Endothelial cell (in vitro differentiated cells): Measurements from ENCODE around the gene SEMA6C. TPM values are rescaled to one million over a fixed set of nuclear protein-coding genes. Genes with fewer than 3 reads are reported as not detected.
"Not testable (repeated sequence)": the region's sequence is repeated elsewhere in the genome, so short reads cannot be mapped to it uniquely, and the experiment has no call there.

Source experiments
- DNase-seq: peaks from one replicate; pipeline ENCODE4 v3.0.0; 2021; ENCODE audit warnings: low spot score
- H3K27ac Mint-ChIP-seq: one replicate; pipeline ENCODE4 v1.8.0; 2021; ENCODE audit warnings: mixed read lengths, inconsistent platforms; ENCODE audit not compliant: unreplicated experiment
- H3K27me3 Mint-ChIP-seq: one replicate; pipeline ENCODE4 v1.8.0; 2021; ENCODE audit warnings: mild to moderate bottlenecking, moderate library complexity, mixed read lengths, inconsistent platforms; ENCODE audit not compliant: unreplicated experiment
- H3K36me3 Mint-ChIP-seq: one replicate; pipeline ENCODE4 v1.8.0; 2021; ENCODE audit warnings: mild to moderate bottlenecking, low read depth, mixed read lengths, inconsistent platforms; ENCODE audit not compliant: unreplicated experiment
- H3K4me1 Mint-ChIP-seq: one replicate; pipeline ENCODE4 v1.8.0; 2021; ENCODE audit warnings: mild to moderate bottlenecking, mixed read lengths, inconsistent platforms; ENCODE audit not compliant: unreplicated experiment
- H3K4me3 Mint-ChIP-seq: one replicate; pipeline ENCODE4 v1.8.0; 2021; ENCODE audit warnings: mild to moderate bottlenecking, mixed read lengths, inconsistent platforms; ENCODE audit not compliant: unreplicated experiment
- H3K9me3 Mint-ChIP-seq: one replicate; pipeline ENCODE4 v1.8.0; 2021; ENCODE audit warnings: mixed read lengths, inconsistent platforms; ENCODE audit not compliant: unreplicated experiment
- CTCF ChIP-seq: fragments of 200-600 bp; sonication (generic); IDR thresholded peaks from one replicate; pipeline ENCODE4 v1.5.0; 2021; ENCODE audit warnings: antibody characterized with exemption; ENCODE audit not compliant: unreplicated experiment
- total RNA-seq: library from RNA; stranded (reverse); fragmentation: NEBNext Ultra II Directional; extraction: Animal tissue kit (Norgen Biotek cat#: 25700); gene quantifications from one replicate; pipeline ENCODE4 v1.2.1, GENCODE V29; 2021; ENCODE audit not compliant: unreplicated experiment

Gene SEMA6C
- total RNA-seq, 1 donor from 2014 or later, result 214 TPM

GRCh38 chr1:151192047-151192446 is 45.6 kb upstream of the SEMA6C start:
- no peak overlapping the region for H3K4me3 Mint-ChIP-seq
- peaks cover 8% of the 10 kb centered on the region for H3K27me3 Mint-ChIP-seq
- DNase-seq, result no peak
- H3K27ac Mint-ChIP-seq, result no peak overlapping the region
- H3K4me1 Mint-ChIP-seq, result peaks cover 12% of the 10 kb centered on the region
- H3K36me3 Mint-ChIP-seq, result peaks cover 3% of the 10 kb centered on the region
- H3K9me3 Mint-ChIP-seq, result no peaks in the 10 kb centered on the region
- no peak for TF ChIP-seq CTCF

- Mint-ChIP-seq H3K36me3 (peaks cover 3% of the 10 kb centered on the region), H3K27me3 (peaks cover 8% of the 10 kb centered on the region), H3K9me3 (no peaks in the 10 kb centered on the region)
Observed at GRCh38 chr1:151189637-151190445, 43.4 kb upstream of the SEMA6C start, which contains the start of gene VPS72. Gene VPS72, minus strand, starts transcription at chr1:151190197. Its CDS starts 76 bp downstream, at chr1:151190121.

GRCh38 chr1:151188667-151189066 is 42.2 kb upstream of the SEMA6C start:
- not testable (repeated sequence) for H3K9me3 Mint-ChIP-seq, H3K27ac Mint-ChIP-seq, H3K36me3 Mint-ChIP-seq, DNase-seq, H3K27me3 Mint-ChIP-seq, H3K4me1 Mint-ChIP-seq
- H3K4me3 Mint-ChIP-seq, result peak overlapping the region; percentile 99

More at GRCh38 chr1:151189637-151190445, 43.4 kb upstream of the SEMA6C start, which contains the start of gene VPS72:
- peak within 1 kb of the TSS; percentile 99 for H3K4me3 Mint-ChIP-seq
- DNase-seq, result peak; percentile 74
- no peak for TF ChIP-seq CTCF
- H3K4me1 Mint-ChIP-seq, result peaks cover 9% of the 10 kb centered on the region
- H3K27ac Mint-ChIP-seq, result peak within 1 kb of the TSS; percentile 90

- H3K4me3 Mint-ChIP-seq, result peak overlapping the region; percentile 35
- H3K27ac Mint-ChIP-seq, result no peak overlapping the region
- no peak for DNase-seq
- peaks cover 17% of the 10 kb centered on the region for H3K36me3 Mint-ChIP-seq
- peaks cover 9% of the 10 kb centered on the region for H3K4me1 Mint-ChIP-seq
- peaks cover 6% of the 10 kb centered on the region for H3K27me3 Mint-ChIP-seq
- H3K9me3 Mint-ChIP-seq, result no peaks in the 10 kb centered on the region
- TF ChIP-seq CTCF, result no peak
Observed at GRCh38 chr1:151187205-151187604, 40.8 kb upstream of the SEMA6C start.

- no peak overlapping the region for H3K27ac Mint-ChIP-seq
- peaks cover 3% of the 10 kb centered on the region for H3K4me1 Mint-ChIP-seq
- TF ChIP-seq CTCF, result no peak
- no peak for DNase-seq
- H3K4me3 Mint-ChIP-seq, result peak overlapping the region; percentile 13
- no peaks in the 10 kb centered on the region for H3K9me3 Mint-ChIP-seq
- peaks cover 28% of the 10 kb centered on the region for H3K36me3 Mint-ChIP-seq
- peaks cover 2% of the 10 kb centered on the region for H3K27me3 Mint-ChIP-seq
Observed at GRCh38 chr1:151184211-151184610, 37.8 kb upstream of the SEMA6C start.
